NCI-H226 (cell line): ENCODE results near the gene SAMD4B.
"Not testable (repeated sequence)": the region's sequence is repeated elsewhere in the genome, so short reads cannot be mapped to it uniquely, and the experiment has no call there.

Source experiments
- DNase-seq: peaks from one replicate; pipeline ENCODE4 v3.0.0-alpha.2; 2015

The SAMD4B gene

GRCh38 chr19:39310558-39311311, 31.5 kb upstream of the SAMD4B start:
- DNase-seq: no peak

GRCh38 chr19:39314016-39314728, 28.0 kb upstream of the SAMD4B start:
- DNase-seq: no peak

- no peak for DNase-seq
Measured at GRCh38 chr19:39315933-39316332, 26.3 kb upstream of the SAMD4B start.

- no peak for DNase-seq
Measured at GRCh38 chr19:39316627-39317321, 25.4 kb upstream of the SAMD4B start.

- no peak for DNase-seq
Measured at GRCh38 chr19:39317476-39317875, 24.7 kb upstream of the SAMD4B start.

- no peak for DNase-seq
Measured at GRCh38 chr19:39318071-39318470, 24.1 kb upstream of the SAMD4B start.

- no peak for DNase-seq
Measured at GRCh38 chr19:39318690-39319089, 23.5 kb upstream of the SAMD4B start.

GRCh38 chr19:39319098-39319891, 22.9 kb upstream of the SAMD4B start:
- DNase-seq: no peak

- DNase-seq: no peak
Measured at GRCh38 chr19:39319892-39320248, 22.4 kb upstream of the SAMD4B start.

- DNase-seq: no peak
Measured at GRCh38 chr19:39321117-39321831, 20.9 kb upstream of the SAMD4B start.

- no peak for DNase-seq
Measured at GRCh38 chr19:39321832-39322176, 20.4 kb upstream of the SAMD4B start.

- DNase-seq: no peak
Measured at GRCh38 chr19:39324242-39324842, 17.9 kb upstream of the SAMD4B start.

GRCh38 chr19:39325778-39326665, 16.2 kb upstream of the SAMD4B start:
- DNase-seq: no peak

- no peak for DNase-seq
Measured at GRCh38 chr19:39327363-39328045, 14.7 kb upstream of the SAMD4B start.

- peak; percentile 51 for DNase-seq
Measured at GRCh38 chr19:39328046-39328705, 14.0 kb upstream of the SAMD4B start.

- DNase-seq: no peak
Measured at GRCh38 chr19:39329948-39330347, 12.3 kb upstream of the SAMD4B start.

- no peak for DNase-seq
Measured at GRCh38 chr19:39332293-39332692, 9.9 kb upstream of the SAMD4B start.

GRCh38 chr19:39332738-39333137, 9.5 kb upstream of the SAMD4B start:
- DNase-seq: not testable (repeated sequence)

GRCh38 chr19:39333507-39333906, 8.7 kb upstream of the SAMD4B start:
- DNase-seq: no peak

GRCh38 chr19:39334444-39334976, 7.7 kb upstream of the SAMD4B start:
- no peak for DNase-seq
